SH-SY5Y (cell line): ENCODE results near the gene SLC35F3.

Experiments used
- GATA2 ChIP-seq: IDR thresholded peaks from 2 replicates; pipeline ENCODE4 v1.6.1; 2011; ENCODE audit warnings: mild to moderate bottlenecking, low read depth, low read length
- GATA3 ChIP-seq: IDR thresholded peaks from 2 replicates; pipeline ENCODE4 v1.6.1; 2011; ENCODE audit warnings: low read depth, mild to moderate bottlenecking, low read length, moderate library complexity

GRCh38 chr1:233884461-233885151, 19.9 kb upstream of the SLC35F3 start:
- no peak for TF ChIP-seq GATA2
- TF ChIP-seq GATA3: no peak
